Lower leg skin (tissue), 3 donors: Measurements from ENCODE around the gene CYP27A1.

ENCODE experiments used
- POLR2A ChIP-seq, 2 donors: fragments of 450-650 bp; IDR thresholded peaks; one replicate each; pipeline ENCODE4 v1.6.1; 2016 to 2017; ENCODE audit warnings: antibody characterized with exemption in 2 of 2, mild to moderate bottlenecking in 1 of 2, moderate library complexity in 1 of 2
- TF ChIP-seq, protein P1 (sequence below), 3 donors: fragments of 450-650 bp; IDR thresholded peaks; one replicate each; pipeline ENCODE4 v1.5.1; 2016; ENCODE audit warnings: antibody characterized with exemption in 3 of 3, mild to moderate bottlenecking in 3 of 3, moderate library complexity in 2 of 3

GRCh38 chr2:218745559-218746469 is 36.1 kb upstream of the CYP27A1 start:
- TF ChIP-seq, protein P1, sequence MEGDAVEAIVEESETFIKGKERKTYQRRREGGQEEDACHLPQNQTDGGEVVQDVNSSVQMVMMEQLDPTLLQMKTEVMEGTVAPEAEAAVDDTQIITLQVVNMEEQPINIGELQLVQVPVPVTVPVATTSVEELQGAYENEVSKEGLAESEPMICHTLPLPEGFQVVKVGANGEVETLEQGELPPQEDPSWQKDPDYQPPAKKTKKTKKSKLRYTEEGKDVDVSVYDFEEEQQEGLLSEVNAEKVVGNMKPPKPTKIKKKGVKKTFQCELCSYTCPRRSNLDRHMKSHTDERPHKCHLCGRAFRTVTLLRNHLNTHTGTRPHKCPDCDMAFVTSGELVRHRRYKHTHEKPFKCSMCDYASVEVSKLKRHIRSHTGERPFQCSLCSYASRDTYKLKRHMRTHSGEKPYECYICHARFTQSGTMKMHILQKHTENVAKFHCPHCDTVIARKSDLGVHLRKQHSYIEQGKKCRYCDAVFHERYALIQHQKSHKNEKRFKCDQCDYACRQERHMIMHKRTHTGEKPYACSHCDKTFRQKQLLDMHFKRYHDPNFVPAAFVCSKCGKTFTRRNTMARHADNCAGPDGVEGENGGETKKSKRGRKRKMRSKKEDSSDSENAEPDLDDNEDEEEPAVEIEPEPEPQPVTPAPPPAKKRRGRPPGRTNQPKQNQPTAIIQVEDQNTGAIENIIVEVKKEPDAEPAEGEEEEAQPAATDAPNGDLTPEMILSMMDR (IDR thresholded peaks at IDR 0.05), result no peak
- no peak for TF ChIP-seq POLR2A (IDR thresholded peaks at IDR 0.05)
